Measurements from ENCODE around the gene GIMAP8. TPM values are rescaled to one million over a fixed set of nuclear protein-coding genes. Genes with fewer than 3 reads are reported as not detected.

The GIMAP8 gene
- total RNA-seq, 1 experiment from 2014 or later, result 0.10 TPM

GRCh38 chr7:150429699-150430098 lies 20.7 kb upstream of the GIMAP8 start:
- Histone ChIP-seq H3K36me3 (ENCODE audit: control insufficient read depth, insufficient read depth, low read length) (no peaks in the 10 kb centered on the region), H3K27ac (ENCODE audit: low read length) (no peak overlapping the region), H3K4me3 (ENCODE audit: low read depth in 2 of 2, low read length in 2 of 2) (no peak overlapping the region), H3K4me1 (ENCODE audit: control insufficient read depth, insufficient read depth, low read length) (0 out of 2 replicates have a peak, but pooled peaks cover 3% of the 10 kb centered on the region), H3K9me3 (ENCODE audit: control insufficient read depth, insufficient read depth, low read depth, low read length) (no peaks in the 10 kb centered on the region), H3K27me3 (ENCODE audit: control insufficient read depth, insufficient read depth, low read length) (no peaks in the 10 kb centered on the region)
- BruUV-seq (replicated peaks), result no TSS peak
- in situ Hi-C loops (cut with HindIII; ENCODE audit: low pct_unique_long_range_greater_than_20kb, low sequenced_read_pairs), result no loop called here
- ATAC-seq, result no peak
- DNase-seq (ENCODE audit: low read depth, low spot score), result no peak
- ChIA-PET CTCF (interaction anchor here (0.6 kb wide), 1 partner anchor 502 kb away, joined by 3 read pairs; no protein-coding TSS in a partner anchor), POLR2A (no interaction called here)
- intact Hi-C loops (cut with micrococcal nuclease; ENCODE audit: unreplicated experiment), result loop anchor here (10.0 kb wide), 1 partner anchor 145 kb away; no protein-coding TSS in a partner anchor
- TF ChIP-seq POLR2AphosphoS5 (IDR thresholded peaks at IDR 0.05; ENCODE audit: low read depth, low read length) (no peak), TCF7L2 (IDR thresholded peaks at IDR 0.05; ENCODE audit: low read depth, low read length) (no peak), CTCF (IDR thresholded peaks at IDR 0.05) (no peak), REST (IDR thresholded peaks at IDR 0.05; ENCODE audit: insufficient read depth in 1 of 2, low read depth in 2 of 2, low read length in 1 of 2) (no peak), SIN3A (IDR thresholded peaks at IDR 0.05; ENCODE audit: borderline replicate concordance, insufficient read depth, low read depth, low read length) (no peak)

GRCh38 chr7:150430465-150431085 lies 19.9 kb upstream of the GIMAP8 start:
- TF ChIP-seq SIN3A (IDR thresholded peaks at IDR 0.05; ENCODE audit: borderline replicate concordance, insufficient read depth, low read depth, low read length) (no peak), REST (IDR thresholded peaks at IDR 0.05; ENCODE audit: insufficient read depth in 1 of 2, low read depth in 2 of 2, low read length in 1 of 2) (no peak), TCF7L2 (IDR thresholded peaks at IDR 0.05; ENCODE audit: low read depth, low read length) (no peak), CTCF (IDR thresholded peaks at IDR 0.05) (no peak), POLR2AphosphoS5 (IDR thresholded peaks at IDR 0.05; ENCODE audit: low read depth, low read length) (no peak)
- Histone ChIP-seq H3K27me3 (ENCODE audit: control insufficient read depth, insufficient read depth, low read length) (no peaks in the 10 kb centered on the region), H3K4me1 (ENCODE audit: control insufficient read depth, insufficient read depth, low read length) (0 out of 2 replicates have a peak, but pooled peaks cover 3% of the 10 kb centered on the region), H3K27ac (ENCODE audit: low read length) (no peak overlapping the region), H3K36me3 (ENCODE audit: control insufficient read depth, insufficient read depth, low read length) (no peaks in the 10 kb centered on the region), H3K4me3 (ENCODE audit: low read depth in 2 of 2, low read length in 2 of 2) (no peak overlapping the region), H3K9me3 (ENCODE audit: control insufficient read depth, insufficient read depth, low read depth, low read length) (no peaks in the 10 kb centered on the region)
- in situ Hi-C loops (cut with HindIII; ENCODE audit: low pct_unique_long_range_greater_than_20kb, low sequenced_read_pairs), result no loop called here
- POLR2A ChIA-PET, result no interaction called here
- no TSS peak for BruUV-seq (replicated peaks)
- DNase-seq (ENCODE audit: low read depth, low spot score) (no peak), ATAC-seq (no peak)
- CTCF ChIA-PET, result interaction anchor here (0.6 kb wide), 1 partner anchor 501 kb away, joined by 3 read pairs; no protein-coding TSS in a partner anchor
- intact Hi-C loops (cut with micrococcal nuclease; ENCODE audit: unreplicated experiment), result no loop called here
